Measurements from ENCODE around the gene ZNF280A. TPM values are rescaled to one million over a fixed set of nuclear protein-coding genes. Genes with fewer than 3 reads are reported as not detected.

Gene ZNF280A
- total and polyA plus RNA-seq, 9 of the 15 experiments (the other 6 are each of a cell fraction or from before 2014, with no cell fraction given), result 19.0 to 40.8 (median 28.6) TPM

- TF ChIP-seq NCOA2 (IDR thresholded peaks at IDR 0.05; ENCODE audit: partially characterized antibody in 2 of 2) (no peak), RNF219 (CRISPR knock-in tag; IDR thresholded peaks at IDR 0.05) (no peak), XRCC5 (IDR thresholded peaks at IDR 0.05; ENCODE audit: low read depth, low read length) (0 out of 2 replicates have a peak, but pooled peaks have one; percentile 25), GTF2E2 (tag; IDR thresholded peaks at IDR 0.05) (no peak), KAT7 (CRISPR knock-in tag; IDR thresholded peaks at IDR 0.05; ENCODE audit: borderline replicate concordance) (no peak), SREBF1 (IDR thresholded peaks at IDR 0.05; ENCODE audit: borderline replicate concordance, low read depth, low read length) (no peak), SAFB2 (IDR thresholded peaks at IDR 0.05; ENCODE audit: borderline replicate concordance, low read depth, low read length, severe bottlenecking) (peak; percentile 24), YBX1 (IDR thresholded peaks at IDR 0.05) (no peak), CREBBP (IDR thresholded peaks at IDR 0.05; ENCODE audit: low read depth, low read length) (no peak), ZNF224 (CRISPR knock-in tag; IDR thresholded peaks at IDR 0.05) (0 out of 2 replicates have a peak, but pooled peaks have one; percentile 72), ZNF217 (CRISPR knock-in tag; IDR thresholded peaks at IDR 0.05) (0 out of 2 replicates have a peak, but pooled peaks have one; percentile 30), ZNF79 (CRISPR knock-in tag; IDR thresholded peaks at IDR 0.05; ENCODE audit: low read depth) (no peak), ZNF146 (CRISPR knock-in tag; IDR thresholded peaks at IDR 0.05; ENCODE audit: unreplicated experiment) (peak; percentile 27), XRCC4 (IDR thresholded peaks at IDR 0.05; ENCODE audit: extremely low read depth, insufficient read depth, insufficient read length) (no peak), BDP1 (IDR thresholded peaks at IDR 0.05; ENCODE audit: insufficient read depth, insufficient read length) (no peak), FUS (optimal IDR thresholded peaks at IDR 0.05; ENCODE audit: low read depth, low read length) (no peak), ZNF639 (CRISPR knock-in tag; conservative IDR thresholded peaks at IDR 0.05 in 1 of 2, IDR thresholded peaks at IDR 0.05 in 1 of 2) (no peak), NFIC (IDR thresholded peaks at IDR 0.05) (no peak), E2F1 (CRISPR knock-in tag; IDR thresholded peaks at IDR 0.05) (0 out of 2 replicates have a peak, but pooled peaks have one; percentile 32), MYNN (IDR thresholded peaks at IDR 0.05) (no peak), MYNN (CRISPR knock-in tag; IDR thresholded peaks at IDR 0.05) (0 out of 2 replicates have a peak, but pooled peaks have one; percentile 9), TSC22D4 (tag; IDR thresholded peaks at IDR 0.05) (no peak), HMG20A (CRISPR knock-in tag; conservative IDR thresholded peaks at IDR 0.05) (no peak), ATF1 (CRISPR knock-in tag; IDR thresholded peaks at IDR 0.05) (peak; percentile 22; the same call in 1 of the 2 replicates), ATF1 (tag; IDR thresholded peaks at IDR 0.05) (no peak)
Observed at GRCh38 chr22:22487869-22488597, 32.0 kb downstream of the ZNF280A start (continued).

All from K562 (cell line).